NCI-H2196 treated with DMSO at 0.1 percent for 48 hours (cell line): ENCODE measurements around the gene THAP8.

Source experiments
- DNase-seq: peaks from one replicate; lab custom pipeline; 2025; ENCODE audit not compliant: unreplicated experiment; lab: John Stamatoyannopoulos, UW

The THAP8 gene

GRCh38 chr19:36030264-36031148 lies 23.6 kb downstream of the THAP8 start:
- peak; percentile 36 for DNase-seq

DNA sequence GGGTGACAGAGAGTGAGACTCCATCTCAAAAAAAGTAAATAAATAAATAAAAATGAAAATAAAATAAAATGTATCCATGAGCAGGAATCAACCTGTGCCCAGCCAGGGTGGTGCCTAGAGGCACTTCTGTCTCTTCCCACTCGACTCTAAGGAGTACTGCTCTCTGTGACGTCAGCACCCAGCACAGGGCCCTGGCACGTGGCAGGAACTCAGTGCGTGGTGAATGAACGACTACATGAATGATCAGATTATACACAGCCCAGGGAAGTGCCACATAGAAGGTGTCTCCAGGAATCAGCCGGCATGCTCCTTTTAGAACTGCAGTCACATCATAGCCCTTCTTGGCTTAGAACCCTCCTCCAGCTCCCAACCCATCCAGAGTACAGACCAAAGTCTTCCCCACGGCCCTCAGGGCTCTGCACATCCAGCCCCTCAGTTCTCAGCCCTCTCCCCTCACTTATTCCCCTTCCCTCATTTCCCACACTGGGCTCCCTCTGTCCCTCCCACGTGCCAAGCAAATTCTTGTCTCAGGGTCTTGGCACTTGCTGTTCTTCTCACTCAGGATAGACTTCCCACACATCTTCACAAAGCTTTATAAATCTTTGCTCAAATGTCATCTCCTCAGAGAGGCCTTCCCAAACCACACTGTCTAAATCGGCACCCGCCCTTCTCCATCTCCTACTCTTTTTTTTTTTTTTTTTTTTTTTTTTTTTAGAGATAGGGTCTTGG lies 25.6 kb downstream of the THAP8 start:
- no peak for DNase-seq

GRCh38 chr19:36027696-36028095 lies 26.4 kb downstream of the THAP8 start:
- DNase-seq: no peak

GRCh38 chr19:36026091-36026876 lies 27.8 kb downstream of the THAP8 start:
- DNase-seq: no peak

DNA sequence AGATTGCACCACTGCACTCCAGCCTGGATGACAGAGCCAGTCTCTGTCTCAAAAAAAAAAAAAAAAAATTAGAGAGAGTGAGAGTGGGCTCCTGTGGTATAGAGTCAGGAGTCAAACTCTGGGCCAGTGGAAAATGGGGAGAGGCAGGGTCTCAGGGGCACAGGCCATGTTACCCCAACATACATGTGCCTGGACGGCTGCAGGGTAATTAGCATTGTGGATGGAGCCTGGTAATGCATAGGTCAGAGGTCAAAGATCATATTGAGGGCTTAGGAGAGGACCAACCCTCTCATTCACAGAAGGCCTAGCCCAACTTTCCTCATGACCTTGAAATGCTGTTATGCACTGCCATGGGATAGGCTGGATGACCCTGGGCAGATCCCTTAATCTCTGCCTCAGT lies 28.5 kb downstream of the THAP8 start:
- no peak for DNase-seq

DNA sequence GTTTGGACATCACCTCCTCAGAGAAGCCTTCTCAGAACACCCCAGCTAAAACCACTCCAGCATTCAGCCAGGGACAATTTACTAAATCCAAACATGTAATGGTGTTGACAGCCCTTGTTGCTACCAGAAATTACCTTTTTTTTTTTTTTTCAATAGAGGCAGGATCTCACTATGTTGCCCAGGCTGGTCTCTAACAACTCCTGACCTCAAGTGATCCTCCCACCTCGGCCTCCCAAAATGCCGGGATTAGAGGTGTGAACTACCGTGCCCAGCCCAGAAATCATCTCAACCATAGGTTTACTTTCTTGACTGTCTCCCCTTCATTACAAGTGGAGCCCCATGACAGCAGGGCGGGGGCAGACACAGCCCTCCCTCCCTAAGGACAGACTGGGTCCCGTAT lies 30.7 kb downstream of the THAP8 start:
- no peak for DNase-seq

DNA sequence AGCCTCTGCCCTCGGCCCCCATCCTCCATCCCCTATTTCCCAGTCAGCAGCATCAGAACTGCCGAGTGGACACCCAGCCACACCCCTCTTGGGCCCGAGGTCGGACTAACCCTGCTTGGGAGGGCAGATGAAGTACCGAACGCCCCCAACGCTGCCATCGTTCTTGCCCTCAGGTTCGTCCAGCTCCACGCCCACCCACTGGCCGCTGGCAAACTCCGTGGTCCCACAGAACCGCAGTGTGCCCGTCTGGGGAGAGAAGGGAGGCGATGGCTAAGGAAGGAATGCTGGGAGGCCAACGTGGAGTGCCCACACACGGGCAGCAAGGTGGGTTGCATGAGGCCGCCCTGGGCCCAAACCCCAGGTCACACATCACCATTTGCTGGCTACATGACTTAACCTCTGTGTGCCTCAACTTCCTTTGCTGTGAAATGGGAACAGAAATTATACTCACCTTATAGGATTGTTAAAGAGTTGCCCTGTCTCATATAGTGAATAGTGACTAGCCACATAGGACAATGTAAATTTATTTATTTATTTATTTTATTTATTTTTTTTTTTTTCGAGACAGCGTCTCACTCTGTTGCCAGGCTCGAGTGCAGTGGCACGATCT lies 34.9 kb downstream of the THAP8 start:
- DNase-seq: no peak

DNA sequence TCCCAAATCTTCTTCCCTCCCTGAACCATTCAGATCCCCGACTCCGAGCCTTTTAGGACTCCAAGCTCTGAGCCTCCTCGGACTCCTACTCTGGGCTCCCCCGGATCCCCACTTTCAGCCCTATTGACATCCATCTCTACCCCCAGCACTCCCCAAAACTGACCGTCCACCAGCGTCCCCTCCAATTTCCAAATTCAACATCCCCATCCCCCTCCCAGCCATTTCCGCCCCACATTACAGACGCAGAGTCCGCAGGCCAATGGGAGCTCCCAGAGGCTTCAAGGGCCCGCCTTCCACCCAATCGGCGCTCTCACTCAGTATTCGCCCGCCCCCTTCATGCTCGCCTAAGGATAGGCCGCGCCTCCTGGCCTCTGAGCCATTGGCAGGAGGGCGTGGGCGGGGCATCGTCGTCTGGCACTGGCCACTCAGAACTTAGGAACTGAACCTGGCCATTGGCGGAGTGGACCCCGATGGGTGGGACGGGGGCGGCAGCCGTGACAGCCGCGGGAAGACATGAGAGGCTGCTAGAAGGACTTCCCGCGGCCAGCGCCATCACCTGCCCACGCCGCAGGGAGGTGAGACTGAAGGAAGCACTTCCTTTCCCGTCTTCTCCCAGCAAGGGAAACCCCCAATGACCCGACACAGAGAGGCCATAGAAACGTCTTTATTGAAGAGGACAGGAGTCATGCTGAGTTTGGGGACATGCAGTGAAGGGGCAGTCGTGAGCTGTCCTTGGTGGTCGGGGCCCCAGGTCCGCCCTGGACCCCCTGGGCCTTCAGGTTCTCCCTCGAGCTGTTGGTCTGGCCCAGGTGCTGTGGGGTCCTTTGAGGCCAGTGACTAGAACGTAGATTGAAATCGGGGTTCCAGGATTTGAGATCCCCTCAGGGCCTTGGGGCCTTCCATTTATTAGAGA lies 39.8 kb downstream of the THAP8 start, which contains the start of gene ALKBH6:
Gene ALKBH6 (minus strand): TSS at position 202 of the 913 bp plus-strand sequence. CDS start 816 bp downstream, outside the sequence.
- DNase-seq: peak; percentile 99

GRCh38 chr19:36013280-36014011 lies 40.6 kb downstream of the THAP8 start:
- no peak for DNase-seq

DNA sequence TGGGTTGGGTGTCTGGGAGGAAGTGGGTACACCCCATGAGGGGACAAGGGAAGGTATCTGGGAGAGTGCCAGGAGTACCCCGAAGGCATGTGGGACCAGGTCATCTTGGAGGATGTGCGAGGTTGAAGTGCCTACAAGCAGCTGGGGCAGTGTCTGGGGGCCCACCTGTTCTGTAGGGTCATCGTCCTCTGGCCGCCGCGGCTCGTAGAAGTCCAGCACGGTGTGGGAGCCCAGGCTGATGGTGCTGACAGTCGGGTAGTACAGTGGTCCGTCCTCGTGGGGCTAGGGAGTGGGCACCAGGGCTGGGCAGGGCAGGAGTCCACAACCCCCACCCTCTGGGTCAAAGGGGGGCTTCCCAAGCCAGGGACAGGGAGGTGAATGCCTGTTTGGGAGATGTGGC lies 43.7 kb downstream of the THAP8 start:
- no peak for DNase-seq

DNA sequence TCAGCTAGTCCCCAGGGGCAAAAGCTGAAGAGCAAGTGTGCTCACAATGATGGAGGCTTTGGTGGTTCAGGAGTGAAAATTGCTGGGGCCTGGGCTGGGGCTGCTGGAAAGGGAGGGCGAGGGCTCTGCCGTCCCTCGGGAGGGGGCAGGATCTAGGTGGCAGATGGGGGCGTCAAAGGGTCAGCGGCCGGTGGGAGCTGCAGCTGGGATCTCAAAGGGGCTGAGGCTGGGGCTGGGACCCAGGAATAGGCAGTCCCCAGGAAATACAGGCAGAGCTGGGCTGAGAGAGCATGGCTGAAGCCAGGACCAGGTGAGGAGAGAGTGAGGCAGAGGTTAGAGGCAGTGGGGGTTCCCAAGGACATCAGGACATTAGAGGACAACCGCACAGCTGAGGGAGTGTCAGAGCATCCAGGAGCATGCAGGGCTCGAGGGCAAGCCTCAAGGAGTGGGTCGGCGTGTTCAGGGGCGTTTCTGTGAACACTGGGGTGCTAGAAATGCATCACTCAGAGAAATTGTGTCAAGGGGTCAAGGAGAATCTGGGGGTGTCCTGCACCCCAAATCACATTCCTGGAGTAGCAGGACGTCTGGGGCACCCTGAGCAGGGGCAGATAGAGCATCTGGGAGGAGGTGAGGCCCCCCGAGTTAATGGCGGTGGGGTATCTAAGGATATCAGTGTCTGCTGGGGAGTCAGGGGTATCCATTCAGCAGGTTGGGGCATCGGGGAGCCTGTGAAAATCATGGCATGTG lies 44.3 kb downstream of the THAP8 start:
- DNase-seq: no peak

DNA sequence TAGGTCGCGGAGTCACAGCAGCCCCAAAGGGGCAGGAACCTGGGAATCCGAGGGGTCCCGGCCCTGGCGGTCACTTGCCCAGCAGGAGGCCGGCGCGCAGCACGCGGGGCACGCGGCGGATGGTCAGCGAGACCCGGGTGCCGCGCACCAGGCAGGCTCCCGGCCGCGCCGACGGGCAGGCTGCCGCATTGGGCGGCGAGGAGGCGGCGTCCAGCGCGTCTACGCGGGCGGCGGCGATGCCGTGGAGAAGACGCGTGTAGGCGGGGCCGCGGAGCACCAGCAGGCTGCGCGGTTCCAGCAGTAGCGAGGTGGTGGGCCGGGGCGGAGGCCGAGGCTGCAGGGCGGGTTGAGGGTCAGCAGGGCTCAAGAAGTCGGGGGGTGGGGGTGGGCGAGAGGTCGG lies 44.9 kb downstream of the THAP8 start:
- peak; percentile 59 for DNase-seq

- DNase-seq: peak; percentile 44
These were observed 45.6 kb downstream of the THAP8 start, which contains the start of gene SYNE4 for GRCh38 chr19:36008336-36008978. Gene SYNE4 (minus strand): TSS chr19:36008813. CDS start chr19:36008681, 132 bp downstream.

DNA sequence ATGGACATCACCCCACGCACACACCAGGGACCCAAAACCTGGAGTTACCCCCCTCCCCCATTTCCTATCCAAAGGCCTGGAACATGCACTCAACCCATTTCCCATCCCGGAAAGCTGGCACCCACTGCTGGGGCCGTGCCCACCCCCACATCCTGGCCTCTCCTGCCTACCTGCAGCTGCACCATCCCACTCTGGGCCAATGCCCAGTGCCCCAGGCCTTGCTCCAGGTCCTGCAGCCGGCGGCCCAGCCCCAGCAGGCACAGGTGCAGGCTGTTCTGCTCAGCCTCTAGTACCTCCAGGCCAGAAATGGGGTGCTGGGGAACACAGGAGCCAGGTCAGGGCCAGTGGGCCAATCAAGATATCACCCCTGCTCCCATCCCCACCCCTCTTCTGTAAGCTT lies 47.1 kb downstream of the THAP8 start:
- no peak for DNase-seq

GRCh38 chr19:36003284-36003683 lies 50.8 kb downstream of the THAP8 start:
- no peak for DNase-seq

GRCh38 chr19:36001605-36002004 lies 52.5 kb downstream of the THAP8 start:
- no peak for DNase-seq

DNA sequence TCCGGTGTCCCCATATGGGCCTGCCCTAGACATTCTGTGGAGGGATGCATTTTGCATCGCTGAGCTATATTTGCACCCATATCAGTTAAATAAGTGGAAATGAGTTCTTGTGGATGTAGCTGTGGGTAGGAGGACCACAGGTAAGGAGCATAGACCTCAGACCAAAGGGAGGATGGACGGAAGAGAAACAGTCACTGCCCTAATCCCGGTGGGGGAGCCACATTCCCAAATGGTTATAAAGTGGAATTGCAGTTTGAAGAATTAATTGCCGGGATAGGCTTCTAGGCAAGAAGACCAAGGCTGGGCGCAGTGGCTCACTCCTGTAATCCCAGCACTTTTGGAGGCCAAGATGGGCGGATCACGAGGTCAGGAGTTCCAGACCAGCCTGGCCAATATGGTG lies 57.3 kb downstream of the THAP8 start:
- DNase-seq: no peak
